Measurements from ENCODE around the gene DIPK1B.

DIPK1B gene

GRCh38 chr9:136675477-136676296 is 36.7 kb upstream of the DIPK1B start:
- H3K27ac ChIP-seq (ENCODE audit: low read length), result no peak overlapping the region
- H3K9me3 ChIP-seq (ENCODE audit: control insufficient read depth in 1 of 2, low read length in 2 of 2), result no peaks in the 10 kb centered on the region
- peaks cover 0 to 12% of the 10 kb centered on the region in 2 donors for H3K4me1 ChIP-seq (ENCODE audit: control insufficient read depth in 1 of 2, insufficient read depth in 2 of 2, low read length in 2 of 2)
- H3K36me3 ChIP-seq (ENCODE audit: control insufficient read depth in 1 of 2, insufficient read depth in 2 of 2, low read length in 2 of 2), result peaks cover 0 to 32% of the 10 kb centered on the region in 2 donors
- H3K27me3 ChIP-seq (ENCODE audit: low read depth, low read length), result peaks cover under 1% of the 10 kb centered on the region
- H3K4me3 ChIP-seq (ENCODE audit: low read depth in 1 of 2, low read length in 2 of 2), result no peak overlapping the region

- Histone ChIP-seq H3K27me3 (ENCODE audit: low read depth, low read length) (no peaks in the 10 kb centered on the region), H3K4me3 (ENCODE audit: low read depth in 1 of 2, low read length in 2 of 2) (no peak overlapping the region), H3K9me3 (ENCODE audit: control insufficient read depth in 1 of 2, low read length in 2 of 2) (no peaks in the 10 kb centered on the region), H3K4me1 (ENCODE audit: control insufficient read depth in 1 of 2, insufficient read depth in 2 of 2, low read length in 2 of 2) (peaks cover 0 to 6% of the 10 kb centered on the region in 2 donors), H3K36me3 (ENCODE audit: control insufficient read depth in 1 of 2, insufficient read depth in 2 of 2, low read length in 2 of 2) (peaks cover 0 to 32% of the 10 kb centered on the region in 2 donors), H3K27ac (ENCODE audit: low read length) (no peak overlapping the region)
Observed at GRCh38 chr9:136676297-136676794, 36.0 kb upstream of the DIPK1B start.

DNA sequence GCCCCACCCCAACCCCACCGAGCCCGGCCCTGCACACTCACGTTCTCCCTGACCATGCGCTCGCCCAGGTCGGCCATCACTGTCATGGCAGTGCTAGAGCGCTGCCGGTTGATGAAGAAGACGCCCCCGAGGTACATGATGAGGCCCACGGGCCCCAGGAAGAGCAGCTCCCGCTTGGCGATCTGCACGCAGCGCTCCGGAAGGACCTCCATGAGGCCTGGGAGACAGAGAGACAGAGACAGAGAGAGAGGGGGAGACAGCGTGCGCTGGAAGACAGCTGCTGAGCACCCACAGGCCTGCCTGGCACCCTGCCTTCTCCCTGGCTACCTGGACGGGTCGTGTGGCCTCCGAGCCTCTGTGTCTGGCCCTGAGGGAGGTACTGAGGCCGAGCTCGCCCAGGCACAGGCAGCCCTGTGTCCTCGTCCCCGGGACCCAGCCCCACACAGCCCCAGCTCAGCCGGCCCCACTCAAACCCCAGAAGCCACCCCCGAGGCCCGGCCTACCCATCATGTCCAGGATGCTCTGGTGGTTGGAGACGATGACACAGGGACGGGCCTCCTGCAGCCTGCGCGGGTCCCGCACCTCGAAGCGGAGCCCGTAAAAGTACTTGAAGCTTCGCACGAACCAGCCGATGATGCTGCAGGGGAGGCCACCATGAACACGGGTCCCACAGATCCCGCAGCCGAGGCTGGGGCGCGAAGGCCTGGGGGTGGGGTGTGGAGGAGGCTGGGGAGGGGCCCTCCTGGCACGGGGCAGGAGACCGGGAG is 35.3 kb upstream of the DIPK1B start:
- no peak overlapping the region for H3K4me3 ChIP-seq (ENCODE audit: low read depth in 1 of 2, low read length in 2 of 2)
- no peaks in the 10 kb centered on the region for H3K9me3 ChIP-seq (ENCODE audit: control insufficient read depth in 1 of 2, low read length in 2 of 2)
- no peaks in the 10 kb centered on the region for H3K27me3 ChIP-seq (ENCODE audit: low read depth, low read length)
- no peak overlapping the region for H3K27ac ChIP-seq (ENCODE audit: low read length)
- peaks cover 0 to 32% of the 10 kb centered on the region in 2 donors for H3K36me3 ChIP-seq (ENCODE audit: control insufficient read depth in 1 of 2, insufficient read depth in 2 of 2, low read length in 2 of 2)
- no peaks in the 10 kb centered on the region for H3K4me1 ChIP-seq (ENCODE audit: control insufficient read depth in 1 of 2, insufficient read depth in 2 of 2, low read length in 2 of 2)

- no peaks in the 10 kb centered on the region for H3K27me3 ChIP-seq (ENCODE audit: low read depth, low read length)
- H3K9me3 ChIP-seq (ENCODE audit: control insufficient read depth in 1 of 2, low read length in 2 of 2), result no peaks in the 10 kb centered on the region
- no peak overlapping the region for H3K27ac ChIP-seq (ENCODE audit: low read length)
- no peaks in the 10 kb centered on the region for H3K4me1 ChIP-seq (ENCODE audit: control insufficient read depth in 1 of 2, insufficient read depth in 2 of 2, low read length in 2 of 2)
- peaks cover 0 to 28% of the 10 kb centered on the region in 2 donors for H3K36me3 ChIP-seq (ENCODE audit: control insufficient read depth in 1 of 2, insufficient read depth in 2 of 2, low read length in 2 of 2)
- no peak overlapping the region for H3K4me3 ChIP-seq (ENCODE audit: low read depth in 1 of 2, low read length in 2 of 2)
Observed at GRCh38 chr9:136678034-136678433, 34.3 kb upstream of the DIPK1B start.

DNA sequence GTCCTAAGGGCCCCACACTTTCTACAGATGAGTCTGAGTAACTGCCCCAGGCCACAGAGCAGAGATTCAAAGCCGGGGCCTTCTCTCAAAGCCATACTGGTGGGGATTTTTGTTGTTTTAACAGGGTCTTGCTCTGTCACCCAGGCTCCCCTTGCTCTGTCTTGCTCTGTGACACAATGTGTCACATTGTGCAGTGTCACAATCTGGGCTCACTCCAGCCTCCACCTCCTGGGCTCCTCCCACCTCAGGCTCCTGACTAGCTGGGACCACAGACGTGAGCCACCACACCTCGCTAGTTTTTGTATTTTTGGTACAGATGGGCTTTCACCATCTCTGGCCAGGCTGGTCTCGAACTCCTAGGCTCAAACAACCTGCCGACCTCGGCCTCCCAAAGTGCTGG is 33.7 kb upstream of the DIPK1B start:
- Histone ChIP-seq H3K4me3 (ENCODE audit: low read depth in 1 of 2, low read length in 2 of 2) (no peak overlapping the region), H3K9me3 (ENCODE audit: control insufficient read depth in 1 of 2, low read length in 2 of 2) (no peaks in the 10 kb centered on the region), H3K27ac (ENCODE audit: low read length) (no peak overlapping the region), H3K36me3 (ENCODE audit: control insufficient read depth in 1 of 2, insufficient read depth in 2 of 2, low read length in 2 of 2) (peaks cover 0 to 28% of the 10 kb centered on the region in 2 donors), H3K4me1 (ENCODE audit: control insufficient read depth in 1 of 2, insufficient read depth in 2 of 2, low read length in 2 of 2) (no peaks in the 10 kb centered on the region), H3K27me3 (ENCODE audit: low read depth, low read length) (no peaks in the 10 kb centered on the region)

GRCh38 chr9:136679431-136679941 is 32.9 kb upstream of the DIPK1B start:
- no peaks in the 10 kb centered on the region for H3K9me3 ChIP-seq (ENCODE audit: control insufficient read depth in 1 of 2, low read length in 2 of 2)
- H3K36me3 ChIP-seq (ENCODE audit: control insufficient read depth in 1 of 2, insufficient read depth in 2 of 2, low read length in 2 of 2), result peaks cover 0 to 20% of the 10 kb centered on the region in 2 donors
- no peak overlapping the region for H3K27ac ChIP-seq (ENCODE audit: low read length)

DNA sequence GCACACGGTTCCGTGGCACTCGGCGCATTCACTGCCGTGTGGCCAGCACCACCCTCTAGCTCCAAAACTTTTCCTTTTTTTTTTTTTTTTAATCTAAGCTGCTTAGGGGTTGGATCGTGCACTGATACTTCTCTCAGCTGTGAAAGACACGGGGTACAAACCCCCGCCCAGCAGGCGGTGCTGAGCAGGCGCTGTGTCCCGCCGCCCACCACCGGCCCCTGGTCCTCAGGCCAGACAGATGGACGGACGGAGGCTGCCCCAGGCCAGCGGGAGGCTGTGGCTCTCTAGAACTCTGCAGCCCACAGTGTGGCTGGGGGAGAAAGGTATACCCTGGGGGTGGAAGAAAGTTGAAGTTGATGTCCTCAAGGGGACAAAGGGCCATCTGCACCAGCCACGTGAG is 31.3 kb upstream of the DIPK1B start:
- H3K27me3 ChIP-seq (ENCODE audit: low read depth, low read length), result no peaks in the 10 kb centered on the region
- H3K4me1 ChIP-seq (ENCODE audit: control insufficient read depth in 1 of 2, insufficient read depth in 2 of 2, low read length in 2 of 2), result peaks cover 0 to 13% of the 10 kb centered on the region in 2 donors
- H3K4me3 ChIP-seq (ENCODE audit: low read depth in 1 of 2, low read length in 2 of 2), result no peak overlapping the region
- H3K9me3 ChIP-seq (ENCODE audit: control insufficient read depth in 1 of 2, low read length in 2 of 2), result no peaks in the 10 kb centered on the region
- peaks cover 0 to 14% of the 10 kb centered on the region in 2 donors for H3K36me3 ChIP-seq (ENCODE audit: control insufficient read depth in 1 of 2, insufficient read depth in 2 of 2, low read length in 2 of 2)
- no peak overlapping the region for H3K27ac ChIP-seq (ENCODE audit: low read length)

More at GRCh38 chr9:136679431-136679941, 32.9 kb upstream of the DIPK1B start:
- Histone ChIP-seq H3K27me3 (ENCODE audit: low read depth, low read length) (no peaks in the 10 kb centered on the region), H3K4me1 (ENCODE audit: control insufficient read depth in 1 of 2, insufficient read depth in 2 of 2, low read length in 2 of 2) (no peaks in the 10 kb centered on the region), H3K4me3 (ENCODE audit: low read depth in 1 of 2, low read length in 2 of 2) (no peak overlapping the region)

GRCh38 chr9:136681945-136682699 is 30.2 kb upstream of the DIPK1B start:
- Histone ChIP-seq H3K4me1 (ENCODE audit: control insufficient read depth in 1 of 2, insufficient read depth in 2 of 2, low read length in 2 of 2) (peaks cover 0 to 17% of the 10 kb centered on the region in 2 donors), H3K9me3 (ENCODE audit: control insufficient read depth in 1 of 2, low read length in 2 of 2) (no peaks in the 10 kb centered on the region), H3K4me3 (ENCODE audit: low read depth in 1 of 2, low read length in 2 of 2) (no peak overlapping the region), H3K36me3 (ENCODE audit: control insufficient read depth in 1 of 2, insufficient read depth in 2 of 2, low read length in 2 of 2) (peaks cover 0 to 3% of the 10 kb centered on the region in 2 donors), H3K27ac (ENCODE audit: low read length) (no peak overlapping the region), H3K27me3 (ENCODE audit: low read depth, low read length) (no peaks in the 10 kb centered on the region)

DNA sequence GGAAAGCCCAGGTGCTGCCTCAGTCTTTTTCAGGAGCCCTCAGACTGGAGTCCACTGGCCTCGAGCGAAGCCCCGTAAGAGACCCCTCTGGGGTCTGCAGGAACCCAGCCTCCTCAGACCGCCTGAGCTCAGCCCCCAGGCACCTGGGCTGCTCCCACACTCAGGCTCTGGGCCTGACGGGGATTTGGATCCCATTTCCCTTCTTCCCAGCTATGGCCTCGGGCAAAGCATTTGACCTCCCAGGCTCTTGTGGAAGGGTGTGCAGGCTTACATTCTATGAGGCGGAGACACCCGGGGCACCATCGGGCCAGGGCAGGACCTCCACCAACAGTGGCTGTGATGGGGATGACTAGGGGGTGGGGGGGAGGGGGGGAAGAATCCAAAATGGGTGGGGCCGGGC is 29.7 kb upstream of the DIPK1B start:
- no peaks in the 10 kb centered on the region for H3K27me3 ChIP-seq (ENCODE audit: low read depth, low read length)
- no peaks in the 10 kb centered on the region for H3K36me3 ChIP-seq (ENCODE audit: control insufficient read depth in 1 of 2, insufficient read depth in 2 of 2, low read length in 2 of 2)
- no peak overlapping the region for H3K4me3 ChIP-seq (ENCODE audit: low read depth in 1 of 2, low read length in 2 of 2)
- H3K27ac ChIP-seq (ENCODE audit: low read length), result no peak overlapping the region
- H3K9me3 ChIP-seq (ENCODE audit: control insufficient read depth in 1 of 2, low read length in 2 of 2), result no peaks in the 10 kb centered on the region
- H3K4me1 ChIP-seq (ENCODE audit: control insufficient read depth in 1 of 2, insufficient read depth in 2 of 2, low read length in 2 of 2), result peaks cover 0 to 19% of the 10 kb centered on the region in 2 donors

DNA sequence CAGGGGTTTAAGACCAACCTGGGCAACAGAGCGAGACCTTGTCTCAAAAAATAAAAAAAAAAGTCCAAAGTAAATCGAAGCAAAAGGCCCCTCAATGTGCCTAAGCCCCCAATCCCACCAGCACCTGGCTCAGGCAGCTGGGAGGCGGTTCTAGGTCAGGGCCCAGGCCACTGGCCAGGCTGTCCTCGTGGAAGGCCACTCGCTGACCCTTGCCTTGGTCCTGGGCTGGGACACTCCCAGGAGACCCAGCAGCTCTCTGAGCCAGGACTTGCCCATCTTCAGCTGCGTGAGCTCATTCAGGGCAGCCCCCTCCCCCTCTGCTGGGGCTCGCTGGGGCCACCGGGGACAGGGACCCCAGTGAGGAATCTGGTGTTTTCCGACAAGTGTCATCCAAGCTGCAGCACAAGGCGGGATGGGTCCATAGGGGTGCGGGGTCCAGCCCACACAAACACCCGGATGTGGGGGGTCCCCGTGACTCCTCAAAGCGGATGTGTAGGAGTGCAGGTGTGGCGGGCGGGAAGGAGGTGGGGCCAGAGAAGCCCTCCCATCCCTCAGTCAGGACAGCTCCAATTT is 29.1 kb upstream of the DIPK1B start:
- no peaks in the 10 kb centered on the region for H3K9me3 ChIP-seq (ENCODE audit: control insufficient read depth in 1 of 2, low read length in 2 of 2)
- no peaks in the 10 kb centered on the region for H3K27me3 ChIP-seq (ENCODE audit: low read depth, low read length)
- no peaks in the 10 kb centered on the region for H3K36me3 ChIP-seq (ENCODE audit: control insufficient read depth in 1 of 2, insufficient read depth in 2 of 2, low read length in 2 of 2)
- no peak overlapping the region for H3K4me3 ChIP-seq (ENCODE audit: low read depth in 1 of 2, low read length in 2 of 2)
- H3K27ac ChIP-seq (ENCODE audit: low read length), result no peak overlapping the region
- peaks cover 0 to 22% of the 10 kb centered on the region in 2 donors for H3K4me1 ChIP-seq (ENCODE audit: control insufficient read depth in 1 of 2, insufficient read depth in 2 of 2, low read length in 2 of 2)
